GM23248 (cell line): Measurements from ENCODE around the gene S100A11. TPM values are rescaled to one million over a fixed set of nuclear protein-coding genes. Genes with fewer than 3 reads are reported as not detected.

Source experiments
- DNase-seq: peaks from one replicate; pipeline ENCODE4 v3.0.0-alpha.2; 2015
- H2AFZ ChIP-seq: fragments of 200-600 bp; sonication (generic); 2 replicates; pipeline ENCODE4 v1.6.1; 2016; ENCODE audit warnings: antibody characterized with exemption
- H3F3A ChIP-seq: fragments of 200-600 bp; sonication (generic); 2 replicates; pipeline ENCODE4 v1.6.1; 2016; ENCODE audit warnings: mild to moderate bottlenecking, antibody characterized with exemption, mixed run types; ENCODE audit not compliant: insufficient read depth
- H3K27ac ChIP-seq: fragments of 200-600 bp; sonication (generic); 2 replicates; pipeline ENCODE4 v1.5.1; 2016; ENCODE audit warnings: mild to moderate bottlenecking
- H3K27me3 ChIP-seq: fragments of 200-600 bp; sonication (generic); replicated peaks from 2 replicates; pipeline ENCODE4 v1.6.1; 2016; ENCODE audit warnings: mild to moderate bottlenecking; ENCODE audit not compliant: insufficient read depth
- H3K36me3 ChIP-seq: fragments of 200-600 bp; sonication (generic); 2 replicates; pipeline ENCODE4 v1.6.1; 2016; ENCODE audit warnings: low read depth, mild to moderate bottlenecking
- H3K4me1 ChIP-seq: fragments of 200-600 bp; sonication (generic); 2 replicates; pipeline ENCODE4 v1.6.1; 2016; ENCODE audit warnings: mild to moderate bottlenecking; ENCODE audit not compliant: insufficient read depth
- H3K4me2 ChIP-seq: fragments of 200-600 bp; sonication (generic); one replicate; pipeline ENCODE4 v1.6.1; 2016; ENCODE audit warnings: mild to moderate bottlenecking; ENCODE audit not compliant: unreplicated experiment
- H3K4me3 ChIP-seq: fragments of 200-600 bp; sonication (generic); 2 replicates; pipeline ENCODE4 v1.5.1; 2016; ENCODE audit warnings: mild to moderate bottlenecking
- H3K79me2 ChIP-seq: fragments of 200-600 bp; sonication (generic); 2 replicates; pipeline ENCODE4 v1.6.1; 2016; ENCODE audit warnings: mild to moderate bottlenecking; ENCODE audit not compliant: insufficient read depth
- H3K9ac ChIP-seq: fragments of 200-600 bp; sonication (generic); 2 replicates; pipeline ENCODE4 v1.6.1; 2016; ENCODE audit warnings: mild to moderate bottlenecking
- H3K9me2 ChIP-seq: fragments of 200-600 bp; sonication (generic); 2 replicates; pipeline ENCODE4 v1.6.1; 2016; ENCODE audit warnings: mixed run types, mild to moderate bottlenecking, moderate library complexity; ENCODE audit not compliant: insufficient read depth
- H3K9me3 ChIP-seq: fragments of 200-600 bp; sonication (generic); one replicate; pipeline ENCODE4 v1.6.1; 2017; ENCODE audit warnings: low read depth
- H4K20me1 ChIP-seq: fragments of 200-600 bp; sonication (generic); 2 replicates; pipeline ENCODE4 v1.6.0; 2016; ENCODE audit not compliant: insufficient read depth
- EZH2 ChIP-seq: fragments of 200-600 bp; sonication (generic); IDR thresholded peaks from 2 replicates; pipeline ENCODE4 v1.6.1; 2018; ENCODE audit warnings: antibody characterized with exemption, mild to moderate bottlenecking; ENCODE audit not compliant: insufficient read depth, poor library complexity, severe bottlenecking
- EZH2phosphoT487 ChIP-seq: fragments of 200-600 bp; sonication (generic); IDR thresholded peaks from 2 replicates; pipeline ENCODE4 v1.6.1; 2018; ENCODE audit warnings: antibody characterized with exemption, moderate library complexity, mild to moderate bottlenecking, low read depth; ENCODE audit not compliant: insufficient read depth
- WGBS, 2 experiments: methylation state at CpG; one replicate each; pipeline ENCODE4 v1.1.6; 2015 to 2017; ENCODE audit warnings: low lambda C conversion rate in 2 of 2, low coverage in 1 of 2; ENCODE audit errors: missing lambda C conversion rate in 2 of 2; 5-methylcytosine and 5-hydroxymethylcytosine counted together
- in situ Hi-C: fragments of 300-500 bp; cut with MboI; formaldehyde crosslinking; loops from 2 replicates; pipeline ENCODE4 v1.15.0; 2020
- polyA plus RNA-seq: library from polyadenylated mRNA; unstranded; fragments of >200 nt; fragmentation: Nextera tagmentation; extraction: Ambion mirVana; gene quantifications from 2 replicates; pipeline ENCODE4 v1.2.1, GENCODE V29; 2016
- total RNA-seq: library from RNA; depleted of rRNA; stranded (reverse); fragments of >200 nt; shearing (Covaris generic); gene quantifications from 2 replicates; pipeline ENCODE4 v1.2.3, GENCODE V29; 2014

S100A11 gene
- total and polyA plus RNA-seq, 2 experiments from 2014 or later: 612 to 4,052 TPM

DNA sequence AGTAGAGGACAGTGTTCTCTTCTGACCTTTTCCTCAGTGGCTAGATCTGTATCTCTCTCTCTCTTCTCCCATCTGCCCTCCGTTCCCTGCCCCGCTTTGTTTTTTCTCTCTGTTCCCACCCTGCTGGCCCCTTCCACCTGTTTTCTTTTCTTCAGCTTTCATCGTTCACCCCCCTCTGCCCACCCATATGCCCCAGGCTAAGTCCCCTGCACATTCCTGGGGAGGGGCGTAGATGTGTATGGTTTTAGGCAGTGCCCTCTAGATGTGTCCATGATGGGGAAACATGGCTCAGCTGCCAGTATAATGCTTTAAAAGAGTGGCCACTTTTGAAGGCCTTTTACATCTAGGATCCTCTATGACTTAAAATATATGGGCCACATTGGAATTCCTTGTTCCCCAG, 13.6 kb downstream of the S100A11 start:
- Histone ChIP-seq H3K36me3 (no peaks in the 10 kb centered on the region), H3K9me2 (no peaks in the 10 kb centered on the region), H4K20me1 (no peaks in the 10 kb centered on the region), H3K4me2 (no peak overlapping the region), H3K4me1 (0 out of 2 replicates have a peak, but pooled peaks cover 6% of the 10 kb centered on the region), H2AFZ (no peak overlapping the region), H3F3A (no peaks in the 10 kb centered on the region), H3K27ac (no peak overlapping the region), H3K27me3 (no peaks in the 10 kb centered on the region; the same call in 1 of the 2 replicates), H3K9ac (no peak overlapping the region), H3K9me3 (no peaks in the 10 kb centered on the region), H3K4me3 (no peak overlapping the region), H3K79me2 (no peaks in the 10 kb centered on the region)
- DNase-seq: no peak
- in situ Hi-C loops: no loop called here
- no peak for TF ChIP-seq EZH2
- no peak for TF ChIP-seq EZH2phosphoT487
- 78 to 83% methylated on average over 4 of the region's 4 CpGs for WGBS, 2 experiments

DNA sequence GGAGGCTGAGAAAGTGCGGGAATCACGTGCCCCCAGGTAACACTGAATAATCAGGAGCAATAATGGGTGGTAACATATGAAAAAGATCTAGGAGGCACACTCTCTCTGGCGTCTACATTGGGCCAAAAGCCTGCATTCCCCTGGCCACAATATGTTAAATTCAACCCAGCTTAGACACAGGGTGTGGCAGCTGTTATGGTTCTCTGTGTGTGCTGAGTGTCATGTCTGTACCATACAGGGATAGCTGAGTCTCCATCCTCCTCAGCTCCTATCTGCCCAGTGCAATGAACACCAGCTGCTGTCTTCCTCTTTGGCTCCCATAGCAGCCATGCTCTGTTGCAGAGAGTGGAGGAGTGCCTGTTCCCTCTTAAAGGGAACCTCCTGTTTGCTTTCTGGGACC, 14.3 kb downstream of the S100A11 start:
- TF ChIP-seq EZH2phosphoT487 (no peak), EZH2 (no peak)
- no peaks in the 10 kb centered on the region for H4K20me1 ChIP-seq
- in situ Hi-C loops: no loop called here
- no peak overlapping the region for H3K4me2 ChIP-seq
- H3K79me2 ChIP-seq: no peaks in the 10 kb centered on the region
- WGBS, 2 experiments: 57 to 63% methylated on average over 3 of the region's 3 CpGs
- no peak for DNase-seq
- no peak overlapping the region for H3K9ac ChIP-seq
- H3K4me3 ChIP-seq: no peak overlapping the region
- 0 out of 2 replicates have a peak, but pooled peaks cover 6% of the 10 kb centered on the region for H3K4me1 ChIP-seq
- no peak overlapping the region for H3K27ac ChIP-seq
- no peaks in the 10 kb centered on the region for H3K36me3 ChIP-seq
- no peaks in the 10 kb centered on the region; the same call in 1 of the 2 replicates for H3K27me3 ChIP-seq
- H3K9me2 ChIP-seq: no peaks in the 10 kb centered on the region
- no peaks in the 10 kb centered on the region for H3F3A ChIP-seq
- no peak overlapping the region for H2AFZ ChIP-seq
- no peaks in the 10 kb centered on the region for H3K9me3 ChIP-seq

GRCh38 chr1:152021569-152021968, 15.2 kb downstream of the S100A11 start:
- in situ Hi-C loops: no loop called here
- H3K4me1 ChIP-seq: no peaks in the 10 kb centered on the region
- TF ChIP-seq EZH2: no peak
- TF ChIP-seq EZH2phosphoT487: no peak
- no peaks in the 10 kb centered on the region for H3F3A ChIP-seq
- 63 to 66% methylated on average over 7 of the region's 7 CpGs for WGBS, 2 experiments
- no peak for DNase-seq
- H3K27ac ChIP-seq: no peak overlapping the region
- no peaks in the 10 kb centered on the region for H3K9me3 ChIP-seq
- H3K4me3 ChIP-seq: no peak overlapping the region
- no peak overlapping the region for H3K9ac ChIP-seq
- H3K27me3 ChIP-seq: no peaks in the 10 kb centered on the region; the same call in 1 of the 2 replicates
- H2AFZ ChIP-seq: no peak overlapping the region
- H3K4me2 ChIP-seq: no peak overlapping the region
- H3K36me3 ChIP-seq: no peaks in the 10 kb centered on the region
- H3K79me2 ChIP-seq: no peaks in the 10 kb centered on the region
- no peaks in the 10 kb centered on the region for H3K9me2 ChIP-seq
- no peaks in the 10 kb centered on the region for H4K20me1 ChIP-seq

DNA sequence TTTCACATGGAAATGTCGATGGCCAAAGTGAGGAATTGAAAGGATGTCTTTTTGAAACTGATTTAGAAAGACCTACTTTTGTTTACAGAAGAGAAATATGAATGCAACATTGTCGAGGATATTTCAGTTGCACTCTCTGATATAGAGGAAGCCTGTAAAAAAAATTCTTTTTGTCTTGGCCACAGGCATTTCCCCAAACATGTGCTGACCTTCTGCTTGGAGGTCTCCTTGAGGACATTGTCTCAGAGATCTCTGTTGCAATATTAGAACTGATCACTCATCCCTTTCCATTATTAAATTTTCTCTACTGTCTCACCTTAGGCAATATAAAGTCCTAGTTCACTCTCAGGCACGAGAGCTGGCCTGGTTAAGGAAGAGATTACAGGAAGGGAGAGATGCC, 16.0 kb downstream of the S100A11 start:
- no peaks in the 10 kb centered on the region for H3K9me2 ChIP-seq
- DNase-seq: no peak

GRCh38 chr1:152018537-152018936, 18.3 kb downstream of the S100A11 start:
- no peaks in the 10 kb centered on the region for H3K9me3 ChIP-seq
- no peak overlapping the region for H3K4me3 ChIP-seq

More for the DNA sequence above, 16.0 kb downstream of the S100A11 start:
- Histone ChIP-seq H3K4me3 (no peak overlapping the region), H3K36me3 (no peaks in the 10 kb centered on the region), H3K27ac (no peak overlapping the region), H3K9ac (no peak overlapping the region), H2AFZ (no peak overlapping the region), H3K4me2 (no peak overlapping the region), H3K9me3 (no peaks in the 10 kb centered on the region), H4K20me1 (no peaks in the 10 kb centered on the region), H3K4me1 (no peaks in the 10 kb centered on the region), H3K27me3 (no peaks in the 10 kb centered on the region; the same call in 1 of the 2 replicates), H3F3A (no peaks in the 10 kb centered on the region), H3K79me2 (no peaks in the 10 kb centered on the region)
- WGBS, 2 experiments: 51 to 64% methylated on average over 3 of the region's 3 CpGs
- in situ Hi-C loops: no loop called here
- TF ChIP-seq EZH2phosphoT487 (no peak), EZH2 (no peak)

More at GRCh38 chr1:152018537-152018936, 18.3 kb downstream of the S100A11 start:
- no peaks in the 10 kb centered on the region for H3K9me2 ChIP-seq
- H3K36me3 ChIP-seq: no peaks in the 10 kb centered on the region
- H3F3A ChIP-seq: no peaks in the 10 kb centered on the region
- no peaks in the 10 kb centered on the region for H3K79me2 ChIP-seq
- no peaks in the 10 kb centered on the region for H4K20me1 ChIP-seq
- H3K27ac ChIP-seq: no peak overlapping the region
- WGBS, 2 experiments: 43% methylated on average over 4 of the region's 4 CpGs
- no peaks in the 10 kb centered on the region; the same call in 1 of the 2 replicates for H3K27me3 ChIP-seq
- H3K4me1 ChIP-seq: no peaks in the 10 kb centered on the region
- peak; percentile 47 for DNase-seq
- no peak overlapping the region for H3K9ac ChIP-seq
- TF ChIP-seq EZH2 (no peak), EZH2phosphoT487 (no peak)
- H3K4me2 ChIP-seq: no peak overlapping the region
- no peak overlapping the region for H2AFZ ChIP-seq
- in situ Hi-C loops: no loop called here
